Fibroblast of skin of abdomen (primary cell): Measurements from ENCODE around the gene IMMT.
"Not testable (repeated sequence)": the region's sequence is repeated elsewhere in the genome, so short reads cannot be mapped to it uniquely, and the experiment has no call there.

ENCODE experiments used
- DNase-seq: peaks from one replicate; pipeline ENCODE4 v3.0.0-alpha.2; 2013

Gene IMMT

DNA sequence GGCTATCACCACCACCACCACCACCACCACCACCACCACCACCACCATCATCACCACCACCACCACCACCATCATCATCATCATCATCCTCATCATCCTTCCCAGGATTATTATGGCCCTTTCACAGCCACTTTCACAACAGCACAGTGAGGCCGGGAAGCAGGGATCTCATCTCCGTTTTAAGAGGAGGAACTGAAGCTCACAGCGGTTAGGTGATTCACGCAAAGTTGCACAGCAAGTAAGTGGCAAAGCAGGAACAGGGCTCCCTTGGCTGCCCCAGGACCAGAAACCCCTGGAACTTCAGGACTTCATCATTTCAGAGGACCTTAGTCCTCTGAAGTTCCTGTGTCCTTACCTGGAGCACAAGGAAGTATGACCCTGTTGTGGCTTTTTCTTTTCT lies 30.8 kb upstream of the IMMT start:
- no peak for DNase-seq

DNA sequence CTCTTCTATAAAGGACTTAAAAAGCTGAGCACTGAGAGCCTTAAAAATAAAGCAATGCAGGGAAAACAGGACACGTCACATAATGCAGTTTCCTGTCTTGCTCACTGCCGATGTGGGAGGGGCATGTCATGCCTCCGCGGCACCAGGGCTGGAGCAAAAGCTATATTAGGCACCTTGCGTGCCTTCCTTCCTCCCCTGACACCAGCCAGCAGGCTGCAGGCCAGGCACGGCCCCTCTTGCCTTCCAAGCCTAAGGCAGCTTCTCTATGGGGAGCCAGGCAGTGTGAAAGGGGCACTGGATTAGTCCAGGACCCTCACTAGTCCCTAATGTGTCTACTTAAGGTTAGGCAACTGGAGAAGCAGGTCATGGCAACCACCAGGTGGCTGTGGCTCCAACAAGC lies 30.3 kb upstream of the IMMT start:
- no peak for DNase-seq

DNA sequence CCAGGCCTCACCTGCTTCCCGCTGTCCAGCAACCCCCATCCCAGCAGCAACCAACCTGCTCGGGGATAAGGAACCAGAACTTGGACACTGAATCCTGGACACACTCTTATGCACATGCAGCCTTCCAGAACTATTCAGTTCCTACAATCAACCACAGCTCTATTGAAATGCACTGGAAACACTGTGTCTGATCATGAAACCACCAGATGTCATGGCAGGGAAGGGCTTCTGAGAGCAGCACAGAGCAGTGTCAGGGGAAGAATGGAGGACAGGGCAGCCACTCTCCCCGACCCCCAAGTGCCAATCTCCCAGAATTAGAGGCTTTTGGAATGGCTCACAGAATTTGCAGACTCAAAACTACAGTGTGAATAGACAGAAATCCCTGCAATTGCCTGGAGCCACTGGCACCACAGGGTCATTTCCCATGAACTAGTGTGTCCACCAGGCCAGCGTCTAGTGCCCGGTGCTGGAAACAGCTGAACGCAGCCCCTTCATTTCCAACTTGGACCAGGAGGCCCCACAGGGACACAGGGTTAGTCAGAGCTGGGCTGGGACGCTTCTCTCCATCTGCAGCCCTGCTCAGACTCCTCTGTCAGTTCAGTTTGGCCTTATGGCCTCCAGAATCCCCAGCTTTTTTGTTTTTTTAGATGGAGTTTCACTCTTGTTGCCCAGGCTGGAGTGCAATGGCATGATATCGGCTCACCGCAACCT lies 29.5 kb upstream of the IMMT start:
- no peak for DNase-seq

DNA sequence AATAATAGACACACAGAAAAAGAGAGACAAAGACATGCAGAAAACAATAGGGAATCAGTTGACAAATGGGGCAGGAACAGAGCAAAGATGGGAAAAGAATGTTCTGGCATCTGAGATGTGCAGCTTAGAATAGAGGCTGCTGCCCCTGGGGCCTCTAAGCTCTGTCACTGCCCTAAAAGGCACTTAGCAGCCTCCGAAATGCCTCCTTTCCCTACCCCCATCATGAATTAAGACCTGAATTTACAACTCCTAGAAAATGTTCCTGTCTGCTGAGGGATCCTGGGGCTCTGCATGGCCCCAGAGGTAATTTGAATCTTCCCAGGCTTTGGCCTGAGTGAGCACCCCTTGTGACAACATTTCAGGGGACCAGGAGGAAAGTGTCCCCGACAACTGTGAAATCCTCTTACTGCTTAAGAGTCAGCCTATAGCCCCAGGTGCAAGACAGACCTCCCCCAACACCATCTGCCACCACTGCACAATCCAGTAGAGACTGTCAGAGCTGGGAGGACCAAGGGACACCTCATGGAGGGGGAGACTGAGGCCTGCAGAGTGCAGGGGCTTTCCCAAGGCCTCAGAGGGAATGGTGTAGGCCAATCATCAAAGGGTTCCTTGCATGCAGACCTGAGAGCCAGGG lies 28.8 kb upstream of the IMMT start:
- DNase-seq: no peak

DNA sequence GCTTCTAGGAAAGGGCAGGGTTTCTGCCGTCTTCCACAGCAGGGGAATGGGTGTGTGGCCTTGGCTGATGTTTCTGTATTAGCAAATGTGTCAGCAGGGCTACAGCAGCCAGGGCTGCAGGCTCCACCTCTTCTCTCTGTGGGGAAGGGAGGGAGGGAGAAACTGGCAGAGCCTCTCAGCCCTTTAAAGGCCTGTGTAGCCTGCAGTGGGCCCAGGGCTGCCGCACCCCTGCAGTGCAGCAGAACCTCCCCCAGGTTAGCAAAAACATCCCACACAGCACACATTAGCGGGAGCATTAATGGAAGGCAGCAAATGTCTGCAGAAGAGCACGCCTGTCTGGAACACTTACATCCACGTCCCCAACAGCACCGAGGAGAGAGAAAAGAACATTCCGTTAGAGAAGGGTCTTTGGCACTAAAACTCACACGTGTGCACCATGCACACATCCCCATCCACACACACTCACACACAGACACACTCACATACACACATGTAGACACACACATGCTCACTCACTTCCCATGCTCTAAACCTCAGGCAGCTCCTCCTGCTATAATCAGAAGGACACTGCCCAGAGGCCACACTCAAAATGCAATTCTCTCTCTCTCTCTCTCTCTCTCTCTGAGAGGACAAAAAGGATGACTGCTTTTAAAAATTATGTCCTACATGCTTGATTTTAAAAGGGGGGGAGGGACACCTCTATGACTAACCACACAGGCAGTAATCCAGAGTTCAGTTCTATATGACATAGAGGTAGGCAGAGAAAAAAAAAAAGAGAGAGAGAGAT lies 28.1 kb upstream of the IMMT start:
- peak; percentile 75 for DNase-seq

DNA sequence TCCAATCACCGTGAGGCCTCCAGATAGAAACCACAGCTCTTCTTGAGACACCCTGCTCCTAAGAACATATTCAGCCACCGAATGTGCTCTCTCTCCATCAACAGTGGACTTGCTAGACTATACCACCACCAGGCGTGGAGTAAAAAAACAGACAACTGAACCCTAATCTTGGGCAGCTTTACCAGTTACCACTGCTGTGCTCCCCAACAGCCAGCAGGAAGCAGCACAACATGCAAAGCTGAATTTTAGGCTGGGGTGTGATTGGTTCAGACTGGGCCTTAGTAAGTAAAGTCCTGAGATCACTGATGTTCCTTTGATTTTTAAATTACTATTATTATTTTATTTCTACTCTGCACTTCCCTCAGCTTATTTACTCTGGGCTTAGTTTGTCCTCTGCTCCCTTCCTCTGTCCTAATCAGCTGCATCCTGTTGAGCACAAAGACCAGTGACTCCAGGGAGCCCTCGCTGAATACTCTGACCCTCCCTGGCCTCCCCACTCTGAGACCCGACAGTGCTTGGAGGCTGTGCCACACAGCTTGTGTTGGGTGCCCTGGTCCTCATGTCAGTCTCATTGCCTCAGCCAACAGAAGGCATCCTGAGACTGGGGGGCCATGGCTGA lies 25.9 kb upstream of the IMMT start:
- DNase-seq: peak; percentile 53

DNA sequence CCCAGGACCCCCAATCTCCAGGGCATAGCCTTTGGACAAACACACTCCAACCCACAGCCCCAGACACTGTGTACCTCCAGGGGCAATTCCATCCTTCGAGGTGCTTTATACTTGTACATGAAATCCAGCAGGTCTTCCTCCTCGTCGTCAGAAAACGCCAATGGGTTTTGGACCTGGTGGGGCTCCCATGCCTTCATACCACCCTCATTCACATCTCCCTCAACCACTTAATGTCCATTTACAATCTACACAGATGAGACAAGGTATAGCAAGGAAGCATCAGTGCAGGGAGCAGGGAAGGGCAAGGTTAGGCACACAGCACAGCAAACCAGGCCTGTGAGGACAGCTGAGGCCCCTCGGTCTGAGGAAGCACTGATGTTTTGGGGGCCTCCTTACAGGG lies 24.6 kb upstream of the IMMT start:
- no peak for DNase-seq

DNA sequence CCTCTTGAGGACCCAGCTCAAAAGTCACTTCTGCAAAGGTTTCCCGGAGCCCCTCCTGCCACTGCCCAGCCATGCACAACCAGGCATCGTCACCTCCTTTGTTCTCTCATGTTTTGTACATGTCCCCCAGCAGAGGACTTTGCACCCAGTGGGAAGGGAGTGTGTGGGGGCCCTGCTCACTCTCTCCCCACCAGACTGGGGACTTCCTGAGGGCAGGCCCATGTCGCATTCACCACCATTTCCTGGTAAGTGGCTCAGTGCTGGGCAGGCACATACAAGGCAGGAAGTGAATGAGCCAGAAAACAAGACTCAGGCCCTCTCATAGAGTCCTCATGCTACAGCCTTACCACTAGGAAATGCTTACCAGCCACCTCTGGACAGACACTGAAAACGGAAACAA lies 22.9 kb upstream of the IMMT start:
- no peak for DNase-seq

DNA sequence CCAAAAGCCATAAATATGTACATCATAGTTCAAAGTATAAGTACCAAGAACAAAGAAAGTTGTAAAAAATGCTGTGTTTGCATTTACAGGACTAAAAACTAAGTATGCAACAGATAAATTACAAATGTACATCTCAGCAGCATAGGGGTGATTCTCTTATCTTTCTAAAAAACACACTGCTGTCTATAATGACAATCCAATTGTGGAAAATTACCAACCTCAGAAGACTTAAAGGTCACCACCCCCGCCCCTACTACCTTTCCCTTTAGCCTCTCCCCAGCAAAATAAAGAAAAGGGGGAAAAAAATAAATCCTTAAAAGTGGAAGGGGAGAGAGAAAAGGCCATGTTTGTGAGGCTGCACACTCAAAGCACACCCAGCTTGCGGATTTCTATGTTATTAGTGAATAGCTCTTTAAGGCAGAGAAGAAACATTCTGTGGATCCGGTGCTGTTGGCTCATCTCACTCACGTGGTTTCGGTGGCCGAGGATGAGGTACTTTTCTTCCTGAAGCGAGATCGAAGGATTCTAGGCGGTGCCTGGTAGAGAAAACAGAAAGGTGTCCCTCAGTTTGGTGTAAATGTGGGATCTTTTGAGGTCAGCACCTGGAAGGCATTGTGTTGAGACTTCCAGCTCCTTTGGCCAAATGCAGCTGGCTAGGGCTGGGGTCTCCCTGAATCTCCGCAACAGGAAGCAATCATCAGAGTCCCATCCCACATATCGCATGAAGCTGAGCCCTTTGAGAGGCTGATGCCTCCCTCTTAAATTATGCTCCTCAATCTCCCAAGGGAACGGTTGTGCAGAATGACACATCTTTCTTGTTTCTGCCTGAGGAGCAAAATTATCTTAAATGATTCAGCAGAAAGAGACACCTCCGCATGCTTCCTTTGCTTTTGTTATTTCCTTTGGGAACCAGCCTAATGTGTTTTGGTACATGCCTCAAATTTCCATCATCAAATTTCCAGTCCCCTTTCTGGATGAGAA lies 21.6 kb upstream of the IMMT start:
- DNase-seq: peak; percentile 44

DNA sequence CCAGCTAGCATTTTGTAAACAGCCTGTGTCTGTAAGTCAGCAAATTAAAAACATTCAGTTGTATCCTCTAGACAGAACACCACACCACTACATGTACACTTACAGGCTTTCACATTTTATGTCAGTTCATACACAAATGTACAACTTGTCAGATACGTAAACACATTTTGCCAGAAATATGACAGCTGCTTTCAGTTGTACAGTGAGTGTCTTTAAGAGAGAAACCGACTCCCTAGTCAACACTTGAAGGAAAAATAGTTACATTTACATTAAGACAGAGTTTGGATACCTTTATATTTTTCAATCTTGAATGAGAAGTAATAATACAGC lies 19.2 kb upstream of the IMMT start:
- no peak for DNase-seq

DNA sequence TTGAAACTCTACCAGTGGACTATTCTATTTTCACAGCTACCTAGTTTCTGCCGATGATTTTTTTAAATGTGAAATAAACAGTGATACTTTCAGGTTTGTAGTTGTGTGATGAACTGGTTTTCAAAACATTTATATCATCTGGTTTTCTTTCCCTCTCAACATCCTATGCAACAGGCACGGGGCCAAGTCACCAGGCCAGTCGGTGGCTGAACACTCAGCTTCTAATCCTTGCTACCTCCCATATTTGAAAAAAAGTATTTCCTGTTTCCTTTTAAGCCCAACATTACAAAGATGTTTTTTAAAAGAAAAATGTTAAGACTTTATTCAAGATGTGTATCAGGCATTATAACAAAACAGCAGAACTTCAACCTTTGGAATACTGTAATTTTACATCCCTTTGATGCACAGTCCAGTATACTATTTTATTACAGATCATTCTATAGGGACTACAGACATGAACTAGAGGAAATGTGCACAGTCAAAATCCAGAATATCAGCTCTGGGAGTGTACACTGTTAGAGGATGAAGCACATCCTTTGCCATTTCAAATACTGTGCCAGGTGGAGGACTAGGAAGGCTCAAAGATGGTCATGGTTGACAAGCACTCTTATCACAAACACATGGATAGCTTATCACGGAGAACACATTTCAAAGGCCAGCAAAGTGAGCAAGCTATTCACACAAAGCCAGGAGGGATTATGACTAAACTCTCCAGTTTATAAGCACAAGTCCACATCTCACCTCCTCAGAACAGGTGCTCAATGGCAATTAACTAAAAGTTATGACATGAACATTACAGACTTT lies 18.6 kb upstream of the IMMT start:
- no peak for DNase-seq

DNA sequence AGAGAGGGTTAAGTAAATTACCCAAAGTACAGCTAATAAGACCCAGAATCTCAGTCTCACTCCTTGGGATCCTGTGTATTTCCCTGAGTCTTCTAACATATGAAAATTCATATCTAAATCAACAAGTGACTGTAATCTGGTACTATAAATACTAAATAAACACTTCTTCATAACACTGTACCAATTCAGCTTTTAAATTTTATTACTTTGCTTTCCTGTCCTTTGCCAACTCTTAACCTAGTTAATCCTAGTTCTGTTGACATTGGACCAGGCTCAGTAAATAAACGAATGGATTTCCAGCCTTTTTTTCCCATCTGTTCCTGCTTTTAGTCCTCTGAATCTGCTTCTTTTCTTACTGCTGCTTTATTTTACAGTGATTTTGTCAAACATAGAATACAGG lies 17.8 kb upstream of the IMMT start:
- no peak for DNase-seq

DNA sequence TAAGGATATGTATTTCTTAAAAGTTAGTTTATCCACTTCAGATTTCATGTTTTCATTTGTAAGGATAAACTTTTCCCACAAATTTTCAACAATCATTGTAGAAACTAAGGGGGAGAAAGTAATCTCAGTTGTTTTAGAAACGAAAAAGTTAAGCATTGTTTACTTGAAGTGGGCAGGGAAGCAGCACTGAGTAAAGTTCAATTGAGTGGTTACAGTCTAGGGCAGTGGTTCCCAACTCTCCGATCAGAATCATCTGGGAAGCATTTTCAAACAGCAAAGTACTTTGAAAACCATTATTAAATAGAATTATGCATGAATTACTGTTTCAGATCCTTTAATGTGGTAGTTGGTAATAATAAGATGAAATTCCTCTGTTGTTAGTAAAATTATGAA lies 16.5 kb upstream of the IMMT start:
- no peak for DNase-seq

DNA sequence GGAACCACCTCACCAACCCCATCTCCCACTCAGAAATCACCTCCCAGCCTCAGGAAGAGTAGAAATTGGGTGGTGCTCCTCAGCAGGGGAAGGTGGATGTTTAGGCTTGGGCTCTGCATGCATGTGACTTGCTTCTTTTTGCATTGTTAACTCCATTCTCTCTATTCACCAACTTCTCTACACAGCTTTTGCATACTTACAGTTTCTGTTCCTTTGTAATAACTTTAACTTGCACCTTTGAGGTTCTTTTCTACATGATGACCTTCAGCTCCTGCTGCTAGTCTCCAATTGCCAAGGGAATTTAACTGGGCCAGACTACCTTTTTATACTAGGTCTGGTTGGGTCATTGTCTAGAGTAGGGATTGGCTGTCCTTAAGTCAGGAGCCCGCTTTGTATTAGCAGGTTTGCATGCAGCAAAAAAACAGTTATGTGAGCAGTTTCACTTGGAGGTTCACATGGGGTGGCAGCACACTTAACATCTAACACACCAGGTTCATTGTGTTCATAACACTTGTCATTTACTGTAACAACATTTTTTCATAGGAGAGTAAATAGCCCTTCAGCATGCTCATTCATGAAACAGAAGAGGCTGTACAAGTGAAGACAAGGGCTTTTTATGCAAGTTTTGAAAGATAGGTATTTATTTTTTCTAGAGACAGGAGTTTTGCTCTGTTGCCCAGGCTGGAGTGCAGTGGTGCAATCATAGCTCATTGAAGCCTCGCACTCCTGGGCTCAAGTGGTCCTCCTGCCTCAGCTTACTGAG lies 16.0 kb upstream of the IMMT start:
- no peak for DNase-seq

DNA sequence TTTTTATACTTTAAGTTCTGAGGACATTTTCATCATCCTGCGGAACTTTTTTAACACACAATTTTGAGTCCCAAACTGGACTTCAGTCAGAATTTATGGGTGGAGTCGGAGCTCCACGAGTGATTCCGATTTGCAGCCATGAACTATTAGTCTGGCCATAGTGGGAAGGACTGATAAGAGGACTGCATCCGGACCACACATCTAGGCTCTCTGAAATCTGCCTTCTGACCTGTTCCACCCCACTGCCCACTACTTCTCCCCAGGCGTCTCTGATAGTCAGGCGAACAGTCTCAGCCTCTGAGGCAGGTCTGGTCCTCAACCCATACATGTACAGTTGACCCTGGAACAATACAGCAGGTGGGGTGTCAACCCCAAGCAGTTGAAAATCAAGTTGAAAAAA lies 9.2 kb upstream of the IMMT start:
- no peak for DNase-seq

DNA sequence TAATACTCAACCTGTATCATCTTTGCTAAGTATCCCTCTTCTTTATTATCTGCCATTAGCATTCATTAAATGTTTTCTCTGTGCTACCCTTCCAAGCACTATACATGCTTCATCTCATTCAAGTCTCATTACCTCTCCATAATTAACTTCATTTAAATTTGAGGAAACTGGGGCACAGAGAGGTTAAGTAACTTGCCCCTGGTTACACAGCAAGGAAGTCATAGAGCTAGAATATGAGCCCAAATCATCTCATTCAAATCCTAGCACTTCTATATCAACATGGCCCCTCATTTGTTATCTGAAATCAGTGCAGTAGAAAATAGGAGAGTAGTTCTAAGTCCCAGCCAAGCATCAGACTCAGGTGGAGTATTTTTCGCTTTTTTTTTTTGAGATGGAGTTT lies 8.4 kb upstream of the IMMT start:
- no peak for DNase-seq

DNA sequence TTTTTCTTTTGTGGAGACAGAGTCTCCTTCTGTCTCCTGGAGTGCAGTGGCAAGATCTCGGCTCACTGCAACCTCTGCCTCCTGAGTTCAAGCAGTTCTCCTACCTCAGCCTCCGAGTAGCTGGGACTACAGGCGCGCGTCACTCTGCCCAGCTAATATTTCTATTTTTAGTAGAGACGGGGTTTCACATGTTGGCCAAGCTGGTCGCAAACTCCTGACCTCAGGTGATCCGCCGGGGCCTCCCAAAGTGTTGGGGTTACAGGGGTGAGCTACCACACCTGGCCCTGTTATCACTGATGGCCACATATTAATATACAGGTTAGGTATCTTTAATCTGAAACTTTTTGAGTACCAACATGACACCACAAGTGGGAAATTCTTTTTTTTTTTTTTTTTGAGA lies 7.4 kb upstream of the IMMT start:
- DNase-seq: no peak

DNA sequence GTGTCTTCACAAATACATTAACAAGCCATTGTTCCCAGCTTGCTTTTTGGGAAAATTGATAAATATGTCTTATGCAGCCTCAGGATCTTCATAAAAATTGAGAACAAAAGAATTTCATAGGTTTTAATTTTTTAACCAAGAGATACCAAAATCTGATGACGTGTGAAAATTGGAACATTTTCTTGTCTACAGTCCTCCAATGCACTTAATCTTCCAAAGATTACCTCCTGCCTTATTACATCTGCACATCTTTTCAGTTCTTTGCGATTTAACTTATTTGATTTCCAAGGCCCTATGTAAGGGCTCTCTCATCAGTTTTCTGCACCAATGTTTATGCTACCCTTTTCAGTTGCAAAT lies 7.1 kb upstream of the IMMT start:
- no peak for DNase-seq

DNA sequence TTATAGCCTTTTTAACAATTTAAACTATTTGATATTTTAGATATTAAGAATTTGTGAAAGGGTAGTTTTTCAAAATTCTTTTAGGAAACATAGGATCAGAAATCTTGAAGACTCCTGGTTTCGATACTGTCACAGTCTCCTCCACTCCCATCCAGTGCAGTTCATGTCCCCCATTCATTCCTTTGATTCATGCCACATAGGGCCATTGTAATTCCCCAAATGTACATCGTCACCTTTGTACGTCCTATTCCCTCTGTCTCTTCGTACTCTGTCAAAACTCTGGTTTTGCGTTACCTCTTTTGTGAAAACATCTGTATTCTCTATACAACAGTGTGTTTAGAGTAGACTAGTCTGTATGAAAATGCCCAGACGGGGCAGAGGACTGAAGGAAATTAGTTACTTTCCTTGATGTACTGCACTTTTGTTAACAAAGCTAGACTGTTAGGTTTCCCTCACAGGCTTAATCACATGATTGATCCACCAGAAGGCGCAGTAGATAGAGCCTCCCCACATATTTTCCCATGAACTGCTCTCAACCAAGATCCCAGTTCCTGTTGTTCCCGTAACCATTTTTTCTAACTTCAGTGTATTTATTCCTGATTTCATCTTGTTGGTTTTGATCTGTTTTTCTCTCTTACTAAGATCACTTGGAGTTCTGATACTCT lies 6.5 kb upstream of the IMMT start:
- DNase-seq: no peak

DNA sequence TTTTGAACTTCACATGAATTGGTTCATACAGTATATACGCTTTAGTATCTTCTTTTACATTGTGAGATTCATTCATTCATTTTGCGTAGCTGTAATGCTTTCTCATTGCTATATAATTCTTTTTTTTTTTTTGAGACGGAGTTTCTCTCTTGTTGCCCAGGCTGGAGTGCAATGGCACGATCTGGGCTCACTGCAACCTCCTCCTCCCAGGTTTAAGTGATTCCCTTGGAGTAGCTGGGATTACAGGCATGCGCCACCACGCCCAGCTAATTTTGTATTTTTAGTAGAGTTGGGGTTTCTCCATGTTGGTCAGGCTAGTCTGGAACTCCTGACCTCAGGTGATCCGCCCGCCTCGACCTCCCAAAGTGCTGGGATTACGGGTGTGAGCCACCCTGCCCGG lies 5.3 kb upstream of the IMMT start:
- not testable (repeated sequence) for DNase-seq
